OCI-LY7 (cell line): Measurements from ENCODE around the gene BICD1.

Experiments
- CTCF ChIP-seq: fragments of 200-600 bp; sonication (generic); conservative IDR thresholded peaks from 2 replicates; pipeline ENCODE4 v1.5.1; 2014; ENCODE audit warnings: mild to moderate bottlenecking, antibody characterized with exemption, low read length, moderate library complexity, mixed read lengths
- EZH2phosphoT487 ChIP-seq: fragments of 200-600 bp; sonication (generic); IDR thresholded peaks from 2 replicates; pipeline ENCODE4 v1.6.1; 2018; ENCODE audit warnings: low read depth, borderline replicate concordance, mild to moderate bottlenecking, mixed run types, antibody characterized with exemption, low read length, moderate library complexity, mixed read lengths

GRCh38 chr12:32069731-32070130 lies 36.9 kb upstream of the BICD1 start:
- TF ChIP-seq CTCF (no peak), EZH2phosphoT487 (no peak)
